Adrenal gland (tissue), 12 donors: ENCODE results near the gene KLHL3. TPM values are rescaled to one million over a fixed set of nuclear protein-coding genes. Genes with fewer than 3 reads are reported as not detected.

ENCODE experiments used
- DNase-seq, 7 donors: peaks; one replicate each; pipeline ENCODE4 v3.0.0-alpha.2; 2019 to 2020
- H3K27ac ChIP-seq, 5 donors: fragments of 200-600 bp; sonication (generic) in 4 of 5; 1 replicate in 3 of 5; 2 replicates in 2 of 5; pipeline versions ENCODE4 v1.5.1 to v1.8.0; 2016 to 2020; ENCODE audit warnings: mild to moderate bottlenecking in 1 of 5
- H3K27me3 ChIP-seq: fragments of 200-600 bp; 2 replicates; pipeline ENCODE4 v1.8.0; 2021
- H3K36me3 ChIP-seq, 2 donors: fragments of 200-600 bp; replicated peaks in 1 of 2; 1 replicate in 1 of 2; 2 replicates in 1 of 2; pipeline versions ENCODE4 v1.5.1 to v1.8.0; 2018 to 2022
- H3K4me1 ChIP-seq, 2 donors: fragments of 200-600 bp; replicated peaks in 1 of 2; 1 replicate in 1 of 2; 2 replicates in 1 of 2; pipeline versions ENCODE4 v1.5.1 to v1.8.0; 2018 to 2021
- H3K4me3 ChIP-seq, 4 donors: fragments of 200-600 bp; sonication (generic) in 3 of 4; one replicate each; pipeline ENCODE4 v1.5.1; 2016 to 2018
- H3K9me3 ChIP-seq, 3 donors: fragments of 200-600 bp; sonication (generic) in 1 of 3; replicated peaks in 1 of 3; 1 replicate in 2 of 3; 2 replicates in 1 of 3; pipeline versions ENCODE4 v1.5.1 to v1.8.0; 2016 to 2021
- POLR2A ChIP-seq, 2 donors: fragments of 450-650 bp; IDR thresholded peaks; one replicate each; pipeline ENCODE4 v1.6.1; 2017; ENCODE audit warnings: antibody characterized with exemption in 2 of 2, mild to moderate bottlenecking in 2 of 2, moderate library complexity in 1 of 2
- WGBS, 4 donors: extraction: QIAGEN DNeasy Blood & Tissue Kit in 2 of 4; methylation state at CpG; one replicate each; pipeline versions ENCODE4 v1.1.5 to v1.1.7; 2013 to 2017; 5-methylcytosine and 5-hydroxymethylcytosine counted together
- intact Hi-C, 2 donors: fragments of 100-400 bp; cut with DNase I; formaldehyde crosslinking; loops; one replicate each; pipeline versions ENCODE4 v1.14.1 to v1.15.0; 2022 to 2023
- polyA plus RNA-seq, 3 donors: library from polyadenylated mRNA; stranded (reverse); fragments of 200-250 nt in 2 of 3; fragments of 350-450 nt in 1 of 3; fragmentation: Illumina TruSeq in 1 of 3; extraction: RNeasy Lipid Tissue Mini Kit (QIAGEN cat#74804) in 1 of 3; gene quantifications; one replicate each; pipeline ENCODE4 v1.2.3, GENCODE V29; 2013 to 2014
- total RNA-seq, 9 donors: library from RNA; depleted of rRNA in 4 of 9; stranded (reverse); fragments of >200 nt in 4 of 9; fragments of 120-200 nt in 1 of 9; fragmentation: NEBNext Ultra II Directional in 1 of 9; extraction: Animal tissue kit (Norgen Biotek cat#: 25700) in 1 of 9; gene quantifications; one replicate each; pipeline versions ENCODE4 v1.1.0 to v1.2.4, GENCODE V29; 2013 to 2023
- TF ChIP-seq, protein P1 (sequence below), 6 experiments: fragments of 450-650 bp in 4 of 6; fragments of 200-600 bp in 2 of 6; sonication (generic) in 1 of 6; IDR thresholded peaks; 1 replicate in 5 of 6; 2 replicates in 1 of 6; pipeline versions ENCODE4 v1.5.1 to v1.8.0; 2016 to 2021; ENCODE audit warnings: antibody characterized with exemption in 6 of 6, mild to moderate bottlenecking in 2 of 6, moderate library complexity in 1 of 6
- donor health status: healthy with polysubstance abuse.
- donor health status: Bipolar disorder and iron deficiency.
- donor health status: DM: yes; HTN: yes; CAD: no.
- donor health status: DM: no; HTN: no; CAD: no.
- donor health status: DM: no; HTN: no; CAD: no.
- donor health status: DM: yes; HTN: yes; CAD: no.

The KLHL3 gene
- total and polyA plus RNA-seq, 12 donors: 3.1 to 28.6 (median 13.4) TPM

DNA sequence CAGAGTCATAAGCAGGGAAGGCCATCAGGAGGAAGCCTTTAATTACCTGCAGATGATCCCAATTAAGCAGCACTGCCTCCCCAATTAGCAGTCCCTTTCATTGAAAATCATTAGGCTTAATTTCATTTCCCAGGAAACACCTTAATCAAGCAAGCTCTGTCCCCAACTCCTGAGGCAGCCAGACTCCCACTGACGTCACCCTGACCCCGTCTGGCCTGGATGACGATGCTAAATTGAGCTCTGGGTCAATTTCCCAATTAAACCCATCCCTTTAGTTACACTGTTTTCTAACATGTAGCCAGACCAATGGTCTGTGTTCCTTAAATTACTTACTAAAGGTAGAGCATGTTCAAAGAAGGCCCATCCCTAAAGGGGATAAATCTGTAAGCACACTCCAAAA is 152.8 kb downstream of the KLHL3 start:
- H3K9me3 ChIP-seq: no peaks in the 10 kb centered on the region
- peak in 1 of 7 donors; percentile 57 for DNase-seq
- no peaks in the 10 kb centered on the region for H3K4me1 ChIP-seq
- no peak overlapping the region for H3K27ac ChIP-seq
- intact Hi-C loops: no loop called here
- no peak for TF ChIP-seq POLR2A (IDR thresholded peaks at IDR 0.05)
- TF ChIP-seq, protein P1, sequence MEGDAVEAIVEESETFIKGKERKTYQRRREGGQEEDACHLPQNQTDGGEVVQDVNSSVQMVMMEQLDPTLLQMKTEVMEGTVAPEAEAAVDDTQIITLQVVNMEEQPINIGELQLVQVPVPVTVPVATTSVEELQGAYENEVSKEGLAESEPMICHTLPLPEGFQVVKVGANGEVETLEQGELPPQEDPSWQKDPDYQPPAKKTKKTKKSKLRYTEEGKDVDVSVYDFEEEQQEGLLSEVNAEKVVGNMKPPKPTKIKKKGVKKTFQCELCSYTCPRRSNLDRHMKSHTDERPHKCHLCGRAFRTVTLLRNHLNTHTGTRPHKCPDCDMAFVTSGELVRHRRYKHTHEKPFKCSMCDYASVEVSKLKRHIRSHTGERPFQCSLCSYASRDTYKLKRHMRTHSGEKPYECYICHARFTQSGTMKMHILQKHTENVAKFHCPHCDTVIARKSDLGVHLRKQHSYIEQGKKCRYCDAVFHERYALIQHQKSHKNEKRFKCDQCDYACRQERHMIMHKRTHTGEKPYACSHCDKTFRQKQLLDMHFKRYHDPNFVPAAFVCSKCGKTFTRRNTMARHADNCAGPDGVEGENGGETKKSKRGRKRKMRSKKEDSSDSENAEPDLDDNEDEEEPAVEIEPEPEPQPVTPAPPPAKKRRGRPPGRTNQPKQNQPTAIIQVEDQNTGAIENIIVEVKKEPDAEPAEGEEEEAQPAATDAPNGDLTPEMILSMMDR (IDR thresholded peaks at IDR 0.05): no peak
- H3K27me3 ChIP-seq: peaks cover 3% of the 10 kb centered on the region
- H3K36me3 ChIP-seq: no peaks in the 10 kb centered on the region
- no peak overlapping the region for H3K4me3 ChIP-seq
- 53 to 75% (median 69%) methylated on average over 3 of the region's 3 CpGs for WGBS, 4 donors

DNA sequence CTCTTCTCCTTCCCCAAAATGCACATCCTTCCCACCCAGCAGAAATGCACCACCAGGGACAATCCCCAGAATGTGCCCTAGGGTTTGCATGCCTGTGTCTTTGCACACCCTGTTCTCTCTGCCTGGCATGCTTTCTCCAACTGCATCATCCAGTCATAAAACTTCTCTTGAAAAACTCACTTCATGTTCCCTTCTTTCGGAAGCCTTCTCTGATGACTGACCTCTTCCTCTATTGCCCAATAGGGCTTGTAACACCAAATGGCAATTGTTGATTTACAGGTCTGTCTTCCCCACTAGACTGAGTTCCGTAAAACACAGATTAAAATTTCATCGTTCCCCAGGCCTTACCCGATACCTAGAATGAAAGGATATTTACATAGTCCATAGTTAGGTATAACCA is 153.7 kb downstream of the KLHL3 start:
- TF ChIP-seq, protein P1 (IDR thresholded peaks at IDR 0.05): no peak
- TF ChIP-seq POLR2A (IDR thresholded peaks at IDR 0.05): no peak
- Histone ChIP-seq H3K27me3 (peaks cover 3% of the 10 kb centered on the region), H3K4me1 (no peaks in the 10 kb centered on the region), H3K9me3 (no peaks in the 10 kb centered on the region), H3K4me3 (no peak overlapping the region), H3K27ac (no peak overlapping the region), H3K36me3 (no peaks in the 10 kb centered on the region)
- WGBS, 4 donors: 69 to 81% (median 80%) methylated on average over 4 of the region's 4 CpGs
- intact Hi-C loops: no loop called here
- no peak for DNase-seq

DNA sequence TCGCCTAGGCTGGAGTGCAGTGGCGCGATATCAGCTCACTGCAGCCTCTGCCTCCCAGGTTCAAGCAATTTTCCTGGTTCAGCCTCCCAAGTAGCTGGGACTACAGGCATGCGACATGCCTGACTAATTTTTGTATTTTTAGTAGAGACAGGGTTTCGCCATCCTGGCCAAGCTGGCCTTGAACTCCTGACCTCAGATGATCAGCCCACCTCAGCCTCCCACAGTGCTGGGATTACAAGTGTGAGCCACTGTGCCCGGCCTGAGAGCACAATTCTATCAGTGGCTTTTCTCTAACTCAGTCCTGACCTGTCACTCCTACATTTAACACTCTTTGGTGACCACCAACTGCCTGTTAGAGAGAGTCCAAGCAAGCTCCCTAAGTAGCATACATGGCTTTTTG is 154.1 kb downstream of the KLHL3 start:
- intact Hi-C loops: no loop called here
- H3K4me1 ChIP-seq: no peaks in the 10 kb centered on the region
- no peaks in the 10 kb centered on the region for H3K36me3 ChIP-seq
- H3K9me3 ChIP-seq: no peaks in the 10 kb centered on the region
- WGBS, 4 donors: 45 to 64% (median 55%) methylated on average over 6 of the region's 6 CpGs
- no peak overlapping the region for H3K4me3 ChIP-seq
- H3K27me3 ChIP-seq: peaks cover 3% of the 10 kb centered on the region
- H3K27ac ChIP-seq: no peak overlapping the region
- no peak for TF ChIP-seq POLR2A (IDR thresholded peaks at IDR 0.05)
- DNase-seq: no peak

DNA sequence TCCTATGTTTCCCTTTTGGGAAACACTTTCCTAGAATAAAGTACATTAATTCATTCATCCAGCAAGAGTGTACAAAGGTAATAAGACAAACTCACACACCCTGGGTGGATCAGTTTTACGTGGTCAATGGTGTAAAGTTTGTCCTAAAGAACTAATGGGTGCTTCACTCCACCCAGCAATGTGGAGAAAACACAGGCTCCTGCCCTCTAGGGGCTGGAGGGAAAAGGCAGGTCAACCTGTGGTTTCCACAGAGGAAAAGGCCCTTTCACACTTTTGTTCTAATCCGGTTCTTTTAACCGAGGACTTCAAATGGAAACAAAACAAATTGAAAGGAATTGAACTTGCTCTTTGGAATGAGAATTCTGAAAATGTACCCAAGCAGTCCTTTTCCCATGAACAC is 155.9 kb downstream of the KLHL3 start:
- intact Hi-C loops: no loop called here
- Histone ChIP-seq H3K4me3 (no peak overlapping the region), H3K9me3 (no peaks in the 10 kb centered on the region), H3K27ac (no peak overlapping the region), H3K4me1 (no peaks in the 10 kb centered on the region), H3K27me3 (no peaks in the 10 kb centered on the region), H3K36me3 (no peaks in the 10 kb centered on the region)
- TF ChIP-seq, protein P1 (IDR thresholded peaks at IDR 0.05): no peak
- TF ChIP-seq POLR2A (IDR thresholded peaks at IDR 0.05): no peak
- 66 to 70% (median 68%) methylated on average over 3 of the region's 3 CpGs for WGBS, 4 donors
- no peak for DNase-seq

DNA sequence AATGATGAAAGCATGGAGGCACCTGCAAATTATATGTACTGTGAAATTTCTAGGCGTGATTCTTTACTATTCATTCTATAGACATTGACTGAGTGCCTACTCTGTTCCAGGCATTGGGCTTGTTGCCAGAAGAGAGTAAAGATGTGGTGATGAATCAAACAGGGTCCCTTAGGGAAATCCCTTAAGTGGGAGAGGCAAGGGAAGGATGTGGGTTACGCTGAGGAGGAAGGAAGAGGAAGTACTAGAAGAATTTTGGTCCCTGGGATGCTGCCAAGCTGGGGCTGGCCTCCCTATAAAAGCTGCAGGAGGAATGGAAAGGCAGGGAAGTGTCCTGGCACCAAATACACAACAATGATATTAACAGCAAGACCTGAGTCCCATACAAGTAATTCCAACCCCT is 160.0 kb downstream of the KLHL3 start:
- no peak overlapping the region for H3K4me3 ChIP-seq
- no peak for DNase-seq
- whole genome bisulfite sequencing, 4 donors: 18 to 57% (median 53%) methylated on average over 2 of the region's 2 CpGs
- H3K9me3 ChIP-seq: no peaks in the 10 kb centered on the region
- TF ChIP-seq, protein P1 (IDR thresholded peaks at IDR 0.05): no peak
- TF ChIP-seq POLR2A (IDR thresholded peaks at IDR 0.05): no peak
- no peaks in the 10 kb centered on the region for H3K36me3 ChIP-seq
- no peaks in the 10 kb centered on the region for H3K4me1 ChIP-seq
- H3K27ac ChIP-seq: no peak overlapping the region
- intact Hi-C loops: no loop called here
- no peaks in the 10 kb centered on the region for H3K27me3 ChIP-seq
